WERI-Rb-1 (cell line): Measurements from ENCODE around the gene HYAL3.

Experiments
- DNase-seq: peaks from one replicate; pipeline ENCODE4 v3.0.0-alpha.2; 2020
- H3K27ac ChIP-seq: fragments of 250-450 bp; sonication (Bioruptor Pico); 2 replicates; pipeline ENCODE4 v1.5.1; 2020; ENCODE audit warnings: mild to moderate bottlenecking, moderate library complexity
- H3K27me3 ChIP-seq: fragments of 250-450 bp; sonication (Bioruptor Pico); 2 replicates; pipeline ENCODE4 v1.5.1; 2021; ENCODE audit warnings: mild to moderate bottlenecking, low read depth, moderate library complexity; ENCODE audit not compliant: insufficient read depth, severe bottlenecking
- H3K36me3 ChIP-seq: fragments of 250-450 bp; sonication (Bioruptor Pico); 2 replicates; pipeline ENCODE4 v1.5.1; 2020; ENCODE audit warnings: mild to moderate bottlenecking, moderate library complexity
- H3K4me3 ChIP-seq: 2 replicates; pipeline ENCODE4 v1.5.1; 2011; ENCODE audit warnings: low read depth, mild to moderate bottlenecking, control low read depth, low read length
- H3K9me3 ChIP-seq: fragments of 250-450 bp; sonication (Bioruptor Pico); 2 replicates; pipeline ENCODE4 v1.5.1; 2021; ENCODE audit warnings: mild to moderate bottlenecking, moderate library complexity; ENCODE audit not compliant: severe bottlenecking
- CTCF ChIP-seq: IDR thresholded peaks from 2 replicates; pipeline ENCODE4 v1.5.1; 2011; ENCODE audit warnings: low read depth, mild to moderate bottlenecking, control low read depth, inconsistent platforms, low read length

The HYAL3 gene

GRCh38 chr3:50338965-50339364, 39.8 kb upstream of the HYAL3 start:
- Histone ChIP-seq H3K27ac (no peak overlapping the region; the same call in 1 of the 2 replicates), H3K4me3 (no peak overlapping the region), H3K36me3 (peaks cover 23% of the 10 kb centered on the region), H3K27me3 (no peaks in the 10 kb centered on the region), H3K9me3 (no peaks in the 10 kb centered on the region)
- TF ChIP-seq CTCF, result no peak
- no peak for DNase-seq

- Histone ChIP-seq H3K36me3 (peaks cover 39% of the 10 kb centered on the region), H3K27me3 (no peaks in the 10 kb centered on the region), H3K4me3 (peak overlapping the region; percentile 79), H3K9me3 (no peaks in the 10 kb centered on the region), H3K27ac (peak overlapping the region; percentile 93)
- TF ChIP-seq CTCF, result no peak
- peak; percentile 100 for DNase-seq
Observed at GRCh38 chr3:50337175-50337861, 38.1 kb upstream of the HYAL3 start.

GRCh38 chr3:50336452-50337174, 37.4 kb upstream of the HYAL3 start:
- TF ChIP-seq CTCF, result no peak
- H3K4me3 ChIP-seq, result peak overlapping the region; percentile 79
- H3K27ac ChIP-seq, result peak overlapping the region; percentile 93

GRCh38 chr3:50334339-50335075, 35.3 kb upstream of the HYAL3 start:
- H3K9me3 ChIP-seq, result no peaks in the 10 kb centered on the region
- no peak overlapping the region for H3K4me3 ChIP-seq
- no peaks in the 10 kb centered on the region for H3K27me3 ChIP-seq
- H3K27ac ChIP-seq, result no peak overlapping the region
- no peak for TF ChIP-seq CTCF
- no peak for DNase-seq
- peaks cover 67% of the 10 kb centered on the region for H3K36me3 ChIP-seq

More at GRCh38 chr3:50336452-50337174, 37.4 kb upstream of the HYAL3 start:
- peaks cover 46% of the 10 kb centered on the region for H3K36me3 ChIP-seq
- H3K9me3 ChIP-seq, result no peaks in the 10 kb centered on the region
- no peak for DNase-seq
- no peaks in the 10 kb centered on the region for H3K27me3 ChIP-seq

- Histone ChIP-seq H3K9me3 (no peaks in the 10 kb centered on the region), H3K27ac (no peak overlapping the region), H3K36me3 (peaks cover 71% of the 10 kb centered on the region), H3K27me3 (no peaks in the 10 kb centered on the region), H3K4me3 (no peak overlapping the region)
- no peak for DNase-seq
- no peak for TF ChIP-seq CTCF
Observed at GRCh38 chr3:50333744-50334328, 34.6 kb upstream of the HYAL3 start.
